ENCODE measurements around the gene RBM17.

RBM17 gene

DNA sequence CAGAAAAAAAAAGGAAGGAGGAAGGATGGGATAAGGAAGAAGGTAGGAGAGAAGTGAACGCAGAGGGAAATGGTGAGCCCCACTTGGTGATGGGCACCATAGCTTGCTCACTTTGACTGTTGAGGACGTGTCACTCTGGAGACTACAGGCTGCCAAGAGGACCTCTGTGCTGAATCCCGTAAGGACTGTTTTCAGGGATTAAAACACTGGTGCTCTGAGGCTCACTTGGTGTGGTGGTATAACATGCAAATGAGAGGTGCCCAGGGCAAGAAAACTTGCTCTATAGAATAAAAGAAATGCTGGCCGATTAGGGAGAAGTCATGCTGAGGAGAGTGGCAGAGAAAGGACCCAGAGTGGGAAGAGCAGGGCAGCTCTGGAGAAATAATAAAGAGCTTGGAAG lies 21.4 kb upstream of the RBM17 start:
- ATAC-seq (ENCODE audit: insufficient read depth, low read depth) (no peak), DNase-seq (no peak)
- Histone ChIP-seq H3K4me3 (ENCODE audit: low read depth in 1 of 2, low read length in 2 of 2) (no peak overlapping the region), H2AFZ (ENCODE audit: low read depth, low read length) (no peak overlapping the region), H3K27ac (ENCODE audit: low read length) (no peak overlapping the region), H3K27me3 (ENCODE audit: insufficient read depth, low read length, poor library complexity) (no peaks in the 10 kb centered on the region), H4K20me1 (ENCODE audit: insufficient read depth, low read length) (no peaks in the 10 kb centered on the region), H3K4me1 (ENCODE audit: insufficient read depth, low read length) (peaks cover 55% of the 10 kb centered on the region), H3K4me2 (ENCODE audit: insufficient read depth, low read length) (no peak overlapping the region), H3K9me3 (ENCODE audit: insufficient read depth, low read length, severe bottlenecking) (no peaks in the 10 kb centered on the region), H3K79me2 (ENCODE audit: insufficient read depth, low read length) (no peaks in the 10 kb centered on the region), H3K9ac (ENCODE audit: low read depth, low read length) (no peak overlapping the region), H3K36me3 (ENCODE audit: insufficient read depth, low read length) (no peaks in the 10 kb centered on the region)
- no peak for TF ChIP-seq EZH2 (IDR thresholded peaks at IDR 0.05; ENCODE audit: borderline replicate concordance, low read depth, low read length, severe bottlenecking)
- TF ChIP-seq, protein P1, sequence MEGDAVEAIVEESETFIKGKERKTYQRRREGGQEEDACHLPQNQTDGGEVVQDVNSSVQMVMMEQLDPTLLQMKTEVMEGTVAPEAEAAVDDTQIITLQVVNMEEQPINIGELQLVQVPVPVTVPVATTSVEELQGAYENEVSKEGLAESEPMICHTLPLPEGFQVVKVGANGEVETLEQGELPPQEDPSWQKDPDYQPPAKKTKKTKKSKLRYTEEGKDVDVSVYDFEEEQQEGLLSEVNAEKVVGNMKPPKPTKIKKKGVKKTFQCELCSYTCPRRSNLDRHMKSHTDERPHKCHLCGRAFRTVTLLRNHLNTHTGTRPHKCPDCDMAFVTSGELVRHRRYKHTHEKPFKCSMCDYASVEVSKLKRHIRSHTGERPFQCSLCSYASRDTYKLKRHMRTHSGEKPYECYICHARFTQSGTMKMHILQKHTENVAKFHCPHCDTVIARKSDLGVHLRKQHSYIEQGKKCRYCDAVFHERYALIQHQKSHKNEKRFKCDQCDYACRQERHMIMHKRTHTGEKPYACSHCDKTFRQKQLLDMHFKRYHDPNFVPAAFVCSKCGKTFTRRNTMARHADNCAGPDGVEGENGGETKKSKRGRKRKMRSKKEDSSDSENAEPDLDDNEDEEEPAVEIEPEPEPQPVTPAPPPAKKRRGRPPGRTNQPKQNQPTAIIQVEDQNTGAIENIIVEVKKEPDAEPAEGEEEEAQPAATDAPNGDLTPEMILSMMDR (IDR thresholded peaks at IDR 0.05; ENCODE audit: borderline replicate concordance, extremely low read depth, low read length, poor library complexity, severe bottlenecking) = no peak

DNA sequence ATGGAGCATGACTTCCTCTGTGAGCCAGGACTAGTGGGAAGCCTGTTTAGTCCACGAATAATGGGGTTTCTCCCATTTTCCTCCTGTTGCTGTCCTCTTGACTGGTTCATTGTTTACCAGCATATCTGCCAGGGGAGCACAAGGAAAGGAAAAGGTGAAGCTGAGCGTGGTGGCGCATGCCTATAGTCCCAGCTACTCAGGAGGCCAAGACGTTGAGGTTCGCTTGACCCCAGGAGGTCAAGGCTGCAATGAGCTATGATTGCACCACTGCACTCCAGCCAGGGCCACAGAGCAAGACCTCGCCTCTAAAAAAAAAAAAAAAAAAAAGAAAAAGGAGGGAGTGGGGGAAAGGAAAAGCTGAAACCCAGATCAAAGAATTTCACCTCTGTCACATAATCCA lies 20.8 kb upstream of the RBM17 start:
- Histone ChIP-seq H3K4me3 (ENCODE audit: low read depth in 1 of 2, low read length in 2 of 2) (0 out of 4 replicates have a peak overlapping the region, but pooled peaks of 1 of the 2 experiments have one; percentile 8), H3K27me3 (ENCODE audit: insufficient read depth, low read length, poor library complexity) (no peaks in the 10 kb centered on the region), H4K20me1 (ENCODE audit: insufficient read depth, low read length) (no peaks in the 10 kb centered on the region), H3K27ac (ENCODE audit: low read length) (peak overlapping the region; percentile 64), H3K79me2 (ENCODE audit: insufficient read depth, low read length) (no peaks in the 10 kb centered on the region), H3K4me1 (ENCODE audit: insufficient read depth, low read length) (peaks cover 59% of the 10 kb centered on the region), H3K36me3 (ENCODE audit: insufficient read depth, low read length) (no peaks in the 10 kb centered on the region), H3K9ac (ENCODE audit: low read depth, low read length) (peak overlapping the region; percentile 35; the same call in 1 of the 2 replicates), H2AFZ (ENCODE audit: low read depth, low read length) (no peak overlapping the region), H3K4me2 (ENCODE audit: insufficient read depth, low read length) (peak overlapping the region; percentile 45), H3K9me3 (ENCODE audit: insufficient read depth, low read length, severe bottlenecking) (no peaks in the 10 kb centered on the region)
- no peak for DNase-seq
- TF ChIP-seq, protein P1 (IDR thresholded peaks at IDR 0.05; ENCODE audit: borderline replicate concordance, extremely low read depth, low read length, poor library complexity, severe bottlenecking) = no peak
- TF ChIP-seq EZH2 (IDR thresholded peaks at IDR 0.05; ENCODE audit: borderline replicate concordance, low read depth, low read length, severe bottlenecking) = no peak
- ATAC-seq (ENCODE audit: insufficient read depth, low read depth) = no peak

- DNase-seq (peak; percentile 71), ATAC-seq (ENCODE audit: insufficient read depth, low read depth) (peak; percentile 96)
- peaks cover 63% of the 10 kb centered on the region for H3K4me1 ChIP-seq (ENCODE audit: insufficient read depth, low read length)
- peak overlapping the region in 1 of 2 experiments; percentile 8; a peak in 1 of 4 replicates for H3K4me3 ChIP-seq (ENCODE audit: low read depth in 1 of 2, low read length in 2 of 2)
- H3K27ac ChIP-seq (ENCODE audit: low read length) = peak overlapping the region; percentile 64
- H3K36me3 ChIP-seq (ENCODE audit: insufficient read depth, low read length) = no peaks in the 10 kb centered on the region
- H4K20me1 ChIP-seq (ENCODE audit: insufficient read depth, low read length) = no peaks in the 10 kb centered on the region
- H3K4me2 ChIP-seq (ENCODE audit: insufficient read depth, low read length) = peak overlapping the region; percentile 45
- H2AFZ ChIP-seq (ENCODE audit: low read depth, low read length) = peak overlapping the region; percentile 27; the same call in 1 of the 2 replicates
- H3K9ac ChIP-seq (ENCODE audit: low read depth, low read length) = peak overlapping the region; percentile 35
- no peaks in the 10 kb centered on the region for H3K9me3 ChIP-seq (ENCODE audit: insufficient read depth, low read length, severe bottlenecking)
- TF ChIP-seq, protein P1 (IDR thresholded peaks at IDR 0.05; ENCODE audit: borderline replicate concordance, extremely low read depth, low read length, poor library complexity, severe bottlenecking) = peak; percentile 21
- no peak for TF ChIP-seq EZH2 (IDR thresholded peaks at IDR 0.05; ENCODE audit: borderline replicate concordance, low read depth, low read length, severe bottlenecking)
- no peaks in the 10 kb centered on the region for H3K79me2 ChIP-seq (ENCODE audit: insufficient read depth, low read length)
- H3K27me3 ChIP-seq (ENCODE audit: insufficient read depth, low read length, poor library complexity) = no peaks in the 10 kb centered on the region
These were observed 20.4 kb upstream of the RBM17 start for GRCh38 chr10:6068422-6068821.

All from DND-41 (cell line).